WI38 (cell line): ENCODE results near the gene LTBP1.

Experiments
- H3K4me3 ChIP-seq: 2 replicates; pipeline ENCODE4 v1.5.1; 2011; ENCODE audit warnings: low read depth, mild to moderate bottlenecking, control low read depth, low read length
- TF ChIP-seq, protein P1 (sequence below): IDR thresholded peaks from 2 replicates; pipeline ENCODE4 v1.5.1; 2012; ENCODE audit warnings: low read depth, mild to moderate bottlenecking, control low read depth, low read length

LTBP1 gene

GRCh38 chr2:33202641-33203522 is 256.1 kb downstream of the LTBP1 start:
- TF ChIP-seq, protein P1, sequence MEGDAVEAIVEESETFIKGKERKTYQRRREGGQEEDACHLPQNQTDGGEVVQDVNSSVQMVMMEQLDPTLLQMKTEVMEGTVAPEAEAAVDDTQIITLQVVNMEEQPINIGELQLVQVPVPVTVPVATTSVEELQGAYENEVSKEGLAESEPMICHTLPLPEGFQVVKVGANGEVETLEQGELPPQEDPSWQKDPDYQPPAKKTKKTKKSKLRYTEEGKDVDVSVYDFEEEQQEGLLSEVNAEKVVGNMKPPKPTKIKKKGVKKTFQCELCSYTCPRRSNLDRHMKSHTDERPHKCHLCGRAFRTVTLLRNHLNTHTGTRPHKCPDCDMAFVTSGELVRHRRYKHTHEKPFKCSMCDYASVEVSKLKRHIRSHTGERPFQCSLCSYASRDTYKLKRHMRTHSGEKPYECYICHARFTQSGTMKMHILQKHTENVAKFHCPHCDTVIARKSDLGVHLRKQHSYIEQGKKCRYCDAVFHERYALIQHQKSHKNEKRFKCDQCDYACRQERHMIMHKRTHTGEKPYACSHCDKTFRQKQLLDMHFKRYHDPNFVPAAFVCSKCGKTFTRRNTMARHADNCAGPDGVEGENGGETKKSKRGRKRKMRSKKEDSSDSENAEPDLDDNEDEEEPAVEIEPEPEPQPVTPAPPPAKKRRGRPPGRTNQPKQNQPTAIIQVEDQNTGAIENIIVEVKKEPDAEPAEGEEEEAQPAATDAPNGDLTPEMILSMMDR: no peak
- H3K4me3 ChIP-seq: no peak overlapping the region

DNA sequence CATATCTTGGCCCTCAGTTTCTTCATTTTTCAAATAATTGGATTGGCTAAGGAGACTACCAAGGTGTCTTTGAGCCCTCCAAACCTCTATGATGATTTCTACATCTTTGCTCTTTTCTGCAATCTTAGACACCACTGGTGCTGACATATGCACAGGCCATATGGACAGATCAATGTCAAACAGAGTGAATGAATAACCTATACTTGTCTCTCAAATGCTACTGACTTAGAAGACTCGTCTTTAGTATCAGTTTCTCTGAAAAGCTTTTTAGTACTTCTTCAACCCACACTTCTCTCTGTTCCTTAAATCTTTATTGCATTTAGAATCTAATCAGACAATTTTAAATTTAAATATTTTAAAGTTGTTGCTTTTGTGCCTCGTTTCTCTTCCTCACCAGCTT is 258.2 kb downstream of the LTBP1 start:
- TF ChIP-seq, protein P1: no peak
- H3K4me3 ChIP-seq: no peak overlapping the region

GRCh38 chr2:33205693-33206434 is 259.1 kb downstream of the LTBP1 start:
- TF ChIP-seq, protein P1: no peak
- H3K4me3 ChIP-seq: no peak overlapping the region

DNA sequence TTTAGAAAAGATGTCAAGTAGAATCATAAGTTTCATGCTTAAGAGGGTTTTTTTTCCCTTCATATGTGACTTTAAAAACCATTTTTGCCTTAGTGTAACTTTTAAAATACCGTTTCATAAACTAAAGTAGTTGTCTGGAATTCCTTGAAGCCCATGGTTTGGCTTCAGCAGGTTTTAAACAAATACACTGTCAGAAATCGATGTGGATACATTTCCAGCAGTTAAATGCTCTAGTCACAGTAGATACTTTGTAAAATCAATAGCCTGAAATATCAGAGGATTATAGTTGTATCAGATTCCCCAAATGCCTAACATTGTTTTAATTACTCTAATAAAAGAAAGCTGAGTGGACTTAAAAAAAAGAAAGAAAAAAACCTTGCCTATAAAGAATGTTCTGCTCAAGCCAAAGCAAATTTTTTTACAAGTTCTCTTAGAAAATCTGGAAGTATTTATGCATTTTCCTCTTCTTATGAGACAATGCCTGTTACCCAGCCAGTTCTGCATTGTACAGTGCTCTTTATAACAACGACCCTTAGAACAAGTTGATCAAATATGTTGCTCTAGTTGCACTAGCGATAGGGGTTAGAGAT is 260.5 kb downstream of the LTBP1 start:
- H3K4me3 ChIP-seq: no peak overlapping the region
- TF ChIP-seq, protein P1: no peak

DNA sequence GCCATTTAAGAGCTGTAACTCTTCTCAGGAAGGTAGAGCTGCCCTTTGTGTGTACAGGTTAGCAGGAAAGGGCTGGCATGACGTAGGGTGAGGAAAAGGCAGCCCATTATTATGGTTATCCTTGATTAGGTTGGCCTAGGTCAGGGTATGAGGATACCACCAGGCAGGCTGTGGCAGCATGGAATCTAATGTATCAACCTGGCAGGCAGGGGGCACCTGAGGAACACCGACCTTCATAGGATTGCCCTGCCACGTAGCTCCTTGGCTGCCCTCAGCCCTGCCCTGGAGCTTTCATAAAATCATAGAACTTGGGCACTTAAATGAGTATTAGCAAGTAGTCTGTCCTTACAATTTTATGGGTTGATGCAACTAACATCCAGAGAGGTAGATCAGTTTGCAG is 261.6 kb downstream of the LTBP1 start:
- H3K4me3 ChIP-seq: no peak overlapping the region
- TF ChIP-seq, protein P1: no peak

DNA sequence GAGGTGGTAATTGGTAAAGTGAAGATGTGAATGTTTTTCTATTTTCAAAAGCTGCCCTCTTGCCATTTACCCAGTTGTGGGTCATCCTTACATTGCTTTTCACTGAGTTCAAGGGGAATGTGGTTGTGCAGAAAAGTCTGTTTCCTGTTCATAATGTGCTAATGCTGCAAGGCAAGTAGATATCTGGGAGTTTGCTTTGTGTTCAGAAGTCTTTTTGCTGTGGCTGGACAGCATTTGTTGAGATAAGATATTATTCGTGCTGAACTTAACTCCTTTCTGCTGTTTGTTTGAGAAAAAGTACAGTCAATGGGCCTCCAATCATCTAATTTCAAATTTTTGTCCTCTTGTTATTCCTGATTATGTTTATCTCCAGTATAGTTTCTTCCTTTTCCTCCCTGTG is 263.2 kb downstream of the LTBP1 start:
- TF ChIP-seq, protein P1: no peak
- H3K4me3 ChIP-seq: no peak overlapping the region
